Spinal cord (tissue), 10 donors: ENCODE results near the gene PDGFD. TPM values are rescaled to one million over a fixed set of nuclear protein-coding genes. Genes with fewer than 3 reads are reported as not detected.

Experiments
- DNase-seq, 6 donors: peaks; one replicate each; pipeline versions ENCODE4 v3.0.0 to v3.0.0-alpha.2; 2013 to 2015; ENCODE audit warnings: low spot score in 6 of 6, low read depth in 4 of 6
- H3K27ac ChIP-seq: one replicate; pipeline ENCODE4 v1.5.1; 2013; ENCODE audit warnings: low read depth, low read length, control low read depth
- H3K27me3 ChIP-seq: one replicate; pipeline ENCODE4 v1.6.1; 2013; ENCODE audit warnings: low read length; ENCODE audit not compliant: control insufficient read depth, insufficient read depth
- H3K36me3 ChIP-seq: one replicate; pipeline ENCODE4 v1.6.1; 2013; ENCODE audit warnings: low read length; ENCODE audit not compliant: control insufficient read depth, insufficient read depth
- H3K4me1 ChIP-seq: one replicate; pipeline ENCODE4 v1.6.1; 2013; ENCODE audit warnings: low read length; ENCODE audit not compliant: control insufficient read depth, insufficient read depth
- H3K4me3 ChIP-seq: one replicate; pipeline ENCODE4 v1.5.1; 2013; ENCODE audit warnings: low read depth, low read length, control low read depth
- H3K9me3 ChIP-seq: one replicate; pipeline ENCODE4 v1.6.1; 2013; ENCODE audit warnings: low read length; ENCODE audit not compliant: control insufficient read depth, insufficient read depth
- WGBS: methylation state at CpG from one replicate; pipeline ENCODE4 v1.1.5; 2013; ENCODE audit warnings: missing lambda C conversion rate; ENCODE audit not compliant: insufficient coverage; 5-methylcytosine and 5-hydroxymethylcytosine counted together
- polyA plus RNA-seq, 2 donors: library from polyadenylated mRNA; unstranded; fragments of 120-200 nt; gene quantifications; one replicate each; pipeline ENCODE4 v1.2.1, GENCODE V29; 2013; ENCODE audit not compliant: insufficient read length in 2 of 2
- total RNA-seq, 2 donors: library from RNA; depleted of rRNA in 1 of 2; stranded (reverse); fragments of 120-200 nt in 1 of 2; fragments of >200 nt in 1 of 2; gene quantifications; one replicate each; pipeline versions ENCODE4 v1.2.3 to v1.2.4, GENCODE V29; 2013 to 2014
- donor health status: healthy.

PDGFD gene
- total and polyA plus RNA-seq, 4 donors: 10.0 to 34.2 (median 22.1) TPM

DNA sequence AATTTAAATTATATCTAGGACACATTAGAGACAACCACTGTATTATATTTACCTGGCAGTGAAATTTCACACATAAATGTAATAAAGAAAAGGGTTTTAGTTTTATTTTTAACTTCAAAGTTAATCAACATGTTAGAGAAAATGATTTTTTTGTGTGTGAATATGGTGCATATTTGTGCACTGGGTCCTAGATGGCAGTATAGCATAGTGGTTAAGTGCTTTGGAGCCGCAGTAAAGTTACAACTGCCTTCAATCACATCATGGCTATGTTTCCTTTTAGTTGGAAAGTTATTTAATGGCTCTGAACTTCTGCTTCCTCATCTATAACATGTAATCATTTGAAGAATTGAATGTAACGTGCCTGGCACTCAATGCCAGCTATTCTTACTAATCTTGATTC, 236.4 kb downstream of the PDGFD start:
- no CpG with 5 or more reads among the region's 2 CpGs for WGBS
- H3K9me3 ChIP-seq: no peaks in the 10 kb centered on the region
- no peaks in the 10 kb centered on the region for H3K36me3 ChIP-seq
- H3K27me3 ChIP-seq: no peaks in the 10 kb centered on the region
- no peak overlapping the region for H3K27ac ChIP-seq
- no peak overlapping the region for H3K4me3 ChIP-seq
- DNase-seq: peak in 2 of 6 donors; percentile 51 to 60
- no peaks in the 10 kb centered on the region for H3K4me1 ChIP-seq

DNA sequence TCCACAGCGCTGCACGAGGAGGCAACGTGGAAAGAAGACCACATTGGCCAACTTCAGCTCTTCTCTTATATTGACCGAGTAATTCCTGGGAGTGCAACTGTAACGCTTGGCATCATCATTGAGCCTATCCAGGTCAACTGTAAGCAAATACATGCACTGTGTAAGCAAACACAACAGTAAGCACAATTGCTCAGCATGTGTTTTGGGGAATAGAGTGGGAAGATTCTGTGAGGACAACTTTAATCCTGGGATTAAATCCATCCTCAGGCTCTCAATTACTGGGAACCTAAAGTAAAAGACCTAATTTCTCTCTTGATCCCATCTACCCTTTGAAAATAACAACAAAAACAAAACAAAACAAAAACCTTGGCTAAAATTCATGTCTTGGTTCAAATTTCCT, 237.0 kb downstream of the PDGFD start:
- no peaks in the 10 kb centered on the region for H3K4me1 ChIP-seq
- no peak overlapping the region for H3K4me3 ChIP-seq
- H3K9me3 ChIP-seq: no peaks in the 10 kb centered on the region
- no peaks in the 10 kb centered on the region for H3K36me3 ChIP-seq
- WGBS: 96% methylated on average over 3 of the region's 5 CpGs
- DNase-seq: no peak
- no peaks in the 10 kb centered on the region for H3K27me3 ChIP-seq
- no peak overlapping the region for H3K27ac ChIP-seq

DNA sequence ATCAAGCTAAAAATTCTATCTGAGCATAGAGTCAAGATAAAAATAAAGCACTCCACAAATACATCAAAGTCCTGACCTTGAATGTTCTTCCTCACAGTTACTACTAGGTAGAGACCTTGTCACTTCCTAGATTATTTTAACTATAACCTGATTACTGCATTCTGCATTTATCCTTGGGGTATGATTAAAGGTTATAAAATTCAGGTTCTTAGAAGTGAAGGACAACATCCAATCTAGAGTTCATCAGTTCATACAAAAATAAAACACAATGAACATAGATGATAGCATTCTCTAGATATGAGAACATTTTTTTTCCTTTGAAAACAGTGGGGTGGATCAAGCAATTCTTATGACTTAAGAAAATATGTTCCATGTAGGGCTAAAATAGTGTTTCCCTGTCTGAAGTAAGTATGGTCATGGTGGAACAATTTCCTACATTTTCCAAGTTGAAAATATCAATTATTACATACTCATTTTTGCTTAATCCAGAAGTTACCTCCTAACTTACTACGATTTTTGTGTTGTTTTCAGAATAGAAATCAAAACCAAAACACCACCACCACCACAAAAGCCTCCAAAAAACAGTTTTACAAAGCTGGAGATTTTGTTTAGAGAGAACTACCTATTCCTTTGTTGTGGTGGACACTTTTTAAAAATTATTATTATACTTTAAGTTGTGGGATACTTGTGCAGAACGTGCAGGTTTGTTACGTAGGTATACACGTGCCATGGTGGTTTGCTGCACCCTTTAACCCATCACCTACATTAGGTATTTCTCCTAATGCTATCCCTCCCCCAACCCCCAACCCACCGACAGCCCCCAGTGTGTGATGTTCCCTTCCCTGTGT, 239.6 kb downstream of the PDGFD start:
- no peaks in the 10 kb centered on the region for H3K36me3 ChIP-seq
- no peaks in the 10 kb centered on the region for H3K9me3 ChIP-seq
- no peak overlapping the region for H3K4me3 ChIP-seq
- H3K27me3 ChIP-seq: no peaks in the 10 kb centered on the region
- no peak for DNase-seq
- 100% methylated on average over 3 of the region's 5 CpGs for WGBS
- H3K4me1 ChIP-seq: no peaks in the 10 kb centered on the region
- H3K27ac ChIP-seq: no peak overlapping the region

DNA sequence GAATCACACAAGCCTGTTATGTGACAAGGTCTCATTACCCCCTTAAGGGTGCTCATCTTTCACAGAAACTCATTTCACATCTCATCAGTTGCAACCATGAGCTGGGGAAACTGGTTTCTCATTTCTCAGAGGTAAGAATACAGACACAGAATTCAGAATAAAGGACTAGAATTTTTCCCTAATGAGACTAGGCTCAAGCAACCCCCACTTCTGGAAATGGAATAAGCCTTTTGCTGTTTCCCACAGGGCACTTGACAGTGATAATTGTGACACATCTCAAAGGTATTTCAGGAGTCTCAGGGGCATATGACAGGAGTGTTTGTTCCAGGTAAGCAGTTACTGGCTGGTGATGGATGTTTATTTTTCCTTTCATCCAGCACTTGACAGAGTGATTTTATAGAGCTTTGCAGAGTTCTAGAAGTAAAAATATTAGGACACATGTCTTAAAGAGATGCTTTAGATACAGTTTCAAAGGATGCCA, 240.5 kb downstream of the PDGFD start:
- no peaks in the 10 kb centered on the region for H3K9me3 ChIP-seq
- peak in 1 of 6 donors; percentile 82 for DNase-seq
- no peak overlapping the region for H3K4me3 ChIP-seq
- H3K4me1 ChIP-seq: no peaks in the 10 kb centered on the region
- no peak overlapping the region for H3K27ac ChIP-seq
- H3K27me3 ChIP-seq: no peaks in the 10 kb centered on the region
- H3K36me3 ChIP-seq: no peaks in the 10 kb centered on the region

DNA sequence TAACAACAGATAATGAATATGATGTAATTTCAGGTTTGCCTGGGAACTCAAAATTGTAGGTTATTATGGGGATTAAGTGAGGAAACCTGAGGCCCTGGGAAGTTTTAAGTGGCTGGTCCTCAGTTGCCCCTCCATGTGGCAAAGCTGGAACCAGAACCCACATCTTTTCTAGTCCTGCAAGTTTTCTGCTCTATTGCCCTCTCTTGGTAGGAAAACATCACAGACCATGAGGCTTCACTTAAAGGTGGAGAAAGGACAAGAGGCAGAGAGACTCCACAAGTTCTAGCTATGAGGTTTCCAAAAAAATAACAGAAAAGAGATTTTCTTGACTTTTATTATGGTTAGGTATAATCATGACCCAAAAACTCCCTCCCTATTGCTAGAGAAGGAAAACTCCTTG, 243.0 kb downstream of the PDGFD start:
- H3K4me3 ChIP-seq: no peak overlapping the region
- H3K36me3 ChIP-seq: no peaks in the 10 kb centered on the region
- H3K27me3 ChIP-seq: no peaks in the 10 kb centered on the region
- H3K4me1 ChIP-seq: no peaks in the 10 kb centered on the region
- DNase-seq: no peak
- H3K9me3 ChIP-seq: no peaks in the 10 kb centered on the region
- H3K27ac ChIP-seq: no peak overlapping the region

DNA sequence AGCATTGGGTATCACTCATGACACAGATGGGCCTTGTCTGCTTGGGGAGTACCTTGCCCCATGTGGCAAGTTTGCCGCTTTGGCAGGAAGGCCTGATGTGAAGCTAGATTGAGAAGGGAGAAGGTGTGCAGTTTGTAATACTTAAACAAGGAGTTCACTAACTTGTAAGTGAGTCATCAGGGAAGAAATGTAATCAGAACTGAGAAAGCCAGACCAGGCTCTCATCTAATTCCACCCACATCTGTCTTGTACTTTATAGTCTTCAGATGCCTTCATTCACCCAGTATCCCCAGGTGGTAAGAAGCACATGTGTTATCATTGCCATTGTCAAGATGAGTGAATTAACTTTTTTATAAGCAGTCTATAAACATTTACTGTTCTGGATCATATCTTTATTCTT, 243.5 kb downstream of the PDGFD start:
- no peaks in the 10 kb centered on the region for H3K9me3 ChIP-seq
- H3K27me3 ChIP-seq: no peaks in the 10 kb centered on the region
- H3K4me3 ChIP-seq: no peak overlapping the region
- H3K36me3 ChIP-seq: no peaks in the 10 kb centered on the region
- H3K27ac ChIP-seq: no peak overlapping the region
- no peak for DNase-seq
- H3K4me1 ChIP-seq: no peaks in the 10 kb centered on the region
- WGBS: no CpG with 5 or more reads among the region's 1 CpG

DNA sequence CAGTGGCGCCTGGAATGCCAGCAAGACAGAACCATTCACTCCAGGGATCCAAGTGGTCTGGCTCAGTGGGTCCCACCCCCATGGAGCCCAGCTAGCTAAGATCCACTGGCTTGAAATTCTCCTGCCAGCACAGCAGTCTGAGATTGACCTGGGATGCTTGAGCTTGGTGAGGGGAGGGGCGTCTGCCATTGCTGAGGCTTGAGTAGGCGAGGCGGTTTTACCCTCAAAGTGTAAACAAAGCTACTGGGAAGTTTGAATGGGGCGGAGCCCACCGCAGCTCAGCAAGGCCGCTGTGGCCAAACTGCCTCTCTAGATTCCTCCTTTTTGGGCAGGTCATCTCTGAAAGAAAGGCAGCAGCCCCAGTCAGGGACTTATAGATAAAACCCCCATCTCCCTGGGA, 253.2 kb downstream of the PDGFD start:
- no peaks in the 10 kb centered on the region for H3K4me1 ChIP-seq
- H3K4me3 ChIP-seq: no peak overlapping the region
- peaks cover 3% of the 10 kb centered on the region for H3K9me3 ChIP-seq
- no peak overlapping the region for H3K27ac ChIP-seq
- DNase-seq: no peak
- H3K36me3 ChIP-seq: no peaks in the 10 kb centered on the region
- no peaks in the 10 kb centered on the region for H3K27me3 ChIP-seq
- 79% methylated on average over 5 of the region's 7 CpGs for WGBS

DNA sequence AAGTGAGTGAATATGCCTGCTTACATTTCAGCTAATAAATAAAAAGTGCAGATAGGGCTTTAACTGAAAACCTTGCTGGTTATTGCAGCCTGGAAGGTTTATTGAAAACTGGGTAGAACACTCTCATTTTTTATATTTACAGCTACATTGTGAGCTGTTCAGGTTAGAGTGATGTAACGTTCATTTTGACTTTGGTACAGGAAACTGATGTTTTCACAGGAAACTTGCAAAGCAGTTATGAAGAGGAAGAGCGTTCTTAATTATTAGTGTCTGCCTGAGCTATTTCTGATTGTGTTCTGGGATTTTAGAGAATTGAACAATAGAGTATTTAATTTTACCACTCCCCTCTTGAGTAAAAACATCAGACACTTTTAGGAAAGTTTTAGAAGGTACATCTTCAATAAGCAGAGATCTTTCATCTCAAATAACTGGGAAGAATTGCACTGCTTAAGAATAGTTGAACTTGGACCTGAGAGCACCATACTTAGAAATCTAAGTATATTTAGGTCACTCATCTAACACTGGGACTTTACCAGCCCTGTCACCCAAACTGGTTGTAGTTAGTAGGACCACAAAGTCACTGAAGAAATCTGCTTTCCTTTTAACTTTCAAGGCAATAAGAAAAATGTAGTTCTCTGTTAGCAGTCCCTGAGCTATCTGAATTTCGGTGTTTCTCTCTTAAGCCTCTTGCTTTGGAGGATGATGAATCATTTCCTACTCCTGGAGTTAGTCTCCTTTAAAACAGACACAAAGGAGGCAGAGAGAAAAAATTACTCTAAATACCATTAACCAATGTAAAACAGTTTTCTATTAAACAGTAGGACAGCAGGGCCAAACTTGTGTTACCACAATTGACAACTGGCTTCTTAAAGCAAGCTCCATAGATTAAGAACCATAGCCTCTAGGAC, 256.1 kb downstream of the PDGFD start:
- H3K4me3 ChIP-seq: no peak overlapping the region
- WGBS: no CpG with 5 or more reads among the region's 3 CpGs
- DNase-seq: no peak

DNA sequence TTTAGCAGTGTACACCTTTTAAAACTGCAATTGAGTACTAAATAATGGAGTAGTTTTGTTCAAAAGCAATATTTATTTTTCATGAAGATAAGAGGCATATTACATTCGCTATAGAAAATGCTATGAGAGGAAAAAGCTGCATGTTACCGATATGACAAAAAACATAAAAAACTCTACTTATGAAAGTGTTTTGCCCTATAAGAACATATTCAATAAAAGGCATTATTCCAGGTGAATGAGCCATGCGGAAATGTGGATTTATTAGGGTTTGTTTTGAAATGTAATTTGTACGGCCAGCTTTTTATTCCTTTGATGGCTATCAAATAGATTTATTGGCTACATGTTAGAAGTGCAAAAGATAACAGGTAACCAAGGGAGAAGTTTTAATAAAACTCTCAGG, 256.8 kb downstream of the PDGFD start:
- Histone ChIP-seq H3K27me3 (no peaks in the 10 kb centered on the region), H3K9me3 (no peaks in the 10 kb centered on the region), H3K4me3 (no peak overlapping the region), H3K36me3 (no peaks in the 10 kb centered on the region), H3K4me1 (no peaks in the 10 kb centered on the region), H3K27ac (no peak overlapping the region)
- peak in 1 of 6 donors; percentile 52 for DNase-seq
- 40% methylated on average over 2 of the region's 4 CpGs for WGBS

More for the DNA sequence above, 256.1 kb downstream of the PDGFD start:
- Histone ChIP-seq H3K27me3 (no peaks in the 10 kb centered on the region), H3K27ac (no peak overlapping the region), H3K9me3 (no peaks in the 10 kb centered on the region), H3K36me3 (no peaks in the 10 kb centered on the region), H3K4me1 (no peaks in the 10 kb centered on the region)
